Measurements from ENCODE around the gene RECQL5.

GRCh38 chr17:75662511-75662910, 4.4 kb downstream of the RECQL5 start:
- no peak for TF ChIP-seq EZH2 (IDR thresholded peaks at IDR 0.05)
- TF ChIP-seq CTCF (IDR thresholded peaks at IDR 0.05), result no peak
- no peak for TF ChIP-seq EZH2phosphoT487 (IDR thresholded peaks at IDR 0.05)

All from neural progenitor cell (in vitro differentiated cells).